HepG2 (cell line): ENCODE data around the gene SLC15A2. TPM values are rescaled to one million over a fixed set of nuclear protein-coding genes. Genes with fewer than 3 reads are reported as not detected.

Experiments
- ATAC-seq: fragments of 200-7000 bp; cut with Tn5 transposase; 3 replicates; pipeline ENCODE4 v1.9.1; 2020; ENCODE audit warnings: mild to moderate bottlenecking, moderate library complexity
- BruUV-seq: library from RNA; stranded (reverse); fragments of 400-500 nt; replicated peaks from 2 replicates; lab custom pipeline; 2021; lab: Mats Ljungman, UMichigan
- CTCF ChIA-PET: fragments of 300-600 bp; formaldehyde crosslinking; extraction: SDS; loops from one replicate; lab custom pipeline; 2021; ENCODE audit warnings: low total read pairs, inconsistent platforms, low intra/inter-chr PET ratio; lab: Yijun Ruan, JAX
- POLR2A ChIA-PET: fragments of 350-600 bp; sonication (Branson Sonifier 250); formaldehyde crosslinking; loops from one replicate; lab custom pipeline; 2020; ENCODE audit warnings: antibody characterized with exemption, inconsistent platforms; lab: Yijun Ruan, JAX
- DNase-seq: peaks from one replicate; pipeline ENCODE4 v3.0.0-alpha.2; 2015; ENCODE audit warnings: low spot score
- FAIRE-seq: peaks from 3 replicates; lab custom pipeline; 2011; peaks lifted over from hg19 to GRCh38; lab: Jason Lieb, UNC
- H2AFZ ChIP-seq: one replicate; pipeline ENCODE4 v1.6.1; 2011; ENCODE audit warnings: low read length, inconsistent platforms
- H3K27ac ChIP-seq: fragments of 300-600 bp; 3 replicates; pipeline ENCODE4 v1.8.0; 2011; ENCODE audit warnings: mixed run types, mild to moderate bottlenecking, mixed read lengths, low read length, inconsistent platforms; ENCODE audit not compliant: insufficient read depth; ENCODE audit errors: extremely low read length
- H3K27me3 ChIP-seq, 2 experiments: fragments of 200-600 bp in 1 of 2; 2 replicates in 1 of 2; 3 replicates in 1 of 2; pipeline versions ENCODE4 v1.6.0 to v1.8.0; 2011; ENCODE audit warnings: low read length in 2 of 2, mild to moderate bottlenecking in 2 of 2, moderate library complexity in 2 of 2, inconsistent platforms in 1 of 2; ENCODE audit not compliant: insufficient read depth in 2 of 2, control insufficient read depth in 1 of 2
- H3K36me3 ChIP-seq, 2 experiments: fragments of 200-600 bp in 1 of 2; replicated peaks in 1 of 2; 2 replicates in 1 of 2; 3 replicates in 1 of 2; pipeline versions ENCODE4 v1.5.1 to v1.8.0; 2011; ENCODE audit warnings: low read length in 2 of 2, inconsistent platforms in 1 of 2; ENCODE audit not compliant: insufficient read depth in 2 of 2, control insufficient read depth in 1 of 2
- H3K4me1 ChIP-seq: 2 replicates; pipeline ENCODE4 v1.5.1; 2012; ENCODE audit warnings: low read length, inconsistent platforms; ENCODE audit not compliant: insufficient read depth
- H3K4me2 ChIP-seq: 2 replicates; pipeline ENCODE4 v1.6.0; 2011; ENCODE audit warnings: low read depth, low read length, inconsistent platforms
- H3K4me3 ChIP-seq, 3 experiments: fragments of 200-600 bp in 1 of 3; sonication (generic), shearing (Covaris generic) in 1 of 3; replicated peaks in 1 of 3; 2 replicates each; pipeline ENCODE4 v1.5.1; 2011 to 2016; ENCODE audit warnings: low read length in 3 of 3, inconsistent platforms in 2 of 3, low read depth in 2 of 3, mild to moderate bottlenecking in 2 of 3, control low read depth in 1 of 3, mixed read lengths in 1 of 3; ENCODE audit not compliant: insufficient read depth in 1 of 3
- H3K79me2 ChIP-seq: one replicate; pipeline ENCODE4 v1.6.1; 2011; ENCODE audit warnings: low read length, inconsistent platforms; ENCODE audit not compliant: insufficient read depth
- H3K9ac ChIP-seq: 2 replicates; pipeline ENCODE4 v1.6.0; 2011; ENCODE audit warnings: mild to moderate bottlenecking, low read depth, low read length, inconsistent platforms; ENCODE audit not compliant: insufficient read depth
- H3K9me3 ChIP-seq: 2 replicates; pipeline ENCODE4 v1.5.1; 2012; ENCODE audit warnings: mild to moderate bottlenecking, low read length
- H4K20me1 ChIP-seq: 2 replicates; pipeline ENCODE4 v1.6.0; 2011; ENCODE audit warnings: inconsistent platforms, mild to moderate bottlenecking, low read length, moderate library complexity; ENCODE audit not compliant: insufficient read depth
- CCDC6 ChIP-seq: sonication (generic); formaldehyde crosslinking; IDR thresholded peaks from 2 replicates; pipeline ENCODE4 v1.8.1; 2022; ENCODE audit warnings: mild to moderate bottlenecking, missing genetic modification reagents, moderate library complexity
- CREM ChIP-seq, 2 experiments: sonication (generic) in 1 of 2; formaldehyde crosslinking in 1 of 2; IDR thresholded peaks; 2 replicates each; pipeline versions ENCODE4 v1.4.0 to v1.6.1; 2016 to 2020; ENCODE audit warnings: antibody characterized with exemption in 1 of 2, mild to moderate bottlenecking in 1 of 2, missing genetic modification reagents in 1 of 2
- ESRRA ChIP-seq: sonication (generic); formaldehyde crosslinking; IDR thresholded peaks from 2 replicates; pipeline ENCODE4 v1.5.1; 2020; ENCODE audit warnings: mild to moderate bottlenecking, low read depth, missing genetic modification reagents
- MAX ChIP-seq: IDR thresholded peaks from 2 replicates; pipeline ENCODE4 v1.6.1; 2012; ENCODE audit warnings: inconsistent platforms
- MIER2 ChIP-seq: IDR thresholded peaks from 2 replicates; pipeline ENCODE4 v1.6.1; 2016; ENCODE audit warnings: missing biosample characterization, missing genetic modification reagents
- PCBP2 ChIP-seq: fragments of 200-400 bp; formaldehyde crosslinking; optimal IDR thresholded peaks from 2 replicates; pipeline ENCODE3; 2018; ENCODE audit warnings: low read length, low read depth; ENCODE audit not compliant: poor library complexity, severe bottlenecking
- PTBP1 ChIP-seq: fragments of 200-400 bp; formaldehyde crosslinking; IDR thresholded peaks from 2 replicates; pipeline ENCODE4 v1.6.1; 2018; ENCODE audit warnings: low read length, low read depth; ENCODE audit not compliant: poor library complexity, severe bottlenecking
- RBAK ChIP-seq: sonication (generic); formaldehyde crosslinking; IDR thresholded peaks from 2 replicates; pipeline ENCODE4 v1.5.1; 2020; ENCODE audit warnings: mild to moderate bottlenecking, missing genetic modification reagents
- SATB2 ChIP-seq: sonication (generic); formaldehyde crosslinking; IDR thresholded peaks from 2 replicates; pipeline ENCODE4 v1.5.0; 2020; ENCODE audit warnings: missing genetic modification reagents
- TOPORS ChIP-seq: sonication (generic); formaldehyde crosslinking; IDR thresholded peaks from 2 replicates; pipeline ENCODE4 v1.8.0; 2023; ENCODE audit warnings: mild to moderate bottlenecking, missing genetic modification reagents
- ZNF205 ChIP-seq: IDR thresholded peaks from 2 replicates; pipeline ENCODE4 v1.6.1; 2018; ENCODE audit warnings: missing biosample characterization, missing genetic modification reagents
- ZNF230 ChIP-seq: sonication (generic); formaldehyde crosslinking; IDR thresholded peaks from 2 replicates; pipeline ENCODE4 v1.4.0; 2020; ENCODE audit warnings: mild to moderate bottlenecking, missing genetic modification reagents
- ZNF34 ChIP-seq: sonication (generic); formaldehyde crosslinking; IDR thresholded peaks from 2 replicates; pipeline ENCODE4 v1.4.0; 2020; ENCODE audit warnings: mild to moderate bottlenecking, missing genetic modification reagents, borderline replicate concordance
- ZNF615 ChIP-seq: sonication (generic); formaldehyde crosslinking; IDR thresholded peaks from 2 replicates; pipeline ENCODE4 v1.5.0; 2020; ENCODE audit warnings: mild to moderate bottlenecking, missing genetic modification reagents, borderline replicate concordance
- ZSCAN9 ChIP-seq: IDR thresholded peaks from 2 replicates; pipeline ENCODE4 v1.6.1; 2016; ENCODE audit warnings: borderline replicate concordance
- WGBS: methylation state at CpG from one replicate; pipeline ENCODE4 v1.1.6; 2017; ENCODE audit warnings: low lambda C conversion rate; 5-methylcytosine and 5-hydroxymethylcytosine counted together
- in situ Hi-C: cut with HindIII; loops from 2 replicates; pipeline ENCODE4 v1.10.0; 2017; ENCODE audit warnings: low pct_unique_long_range_greater_than_20kb; ENCODE audit not compliant: extremely low pct_ligation_motif_present
- intact Hi-C: fragments of 100-400 bp; cut with micrococcal nuclease; formaldehyde crosslinking; loops from one replicate; pipeline ENCODE4 v1.10.0; 2022; ENCODE audit not compliant: unreplicated experiment
- polyA plus RNA-seq, 8 experiments: library from polyadenylated mRNA; depleted of rRNA in 3 of 8; stranded (reverse) in 7 of 8; unstranded in 1 of 8; fragments of >200 nt; fragmentation: Illumina TruSeq in 4 of 8; extraction: Trizol in 4 of 8; gene quantifications; 2 replicates each; pipeline versions ENCODE4 v1.2.1 to v1.2.3, GENCODE V29; 2011 to 2016; ENCODE audit warnings: low read depth in 4 of 8, missing spikeins in 1 of 8, mixed read lengths in 1 of 8; ENCODE audit not compliant: insufficient read depth in 1 of 8
- total RNA-seq, 5 experiments: library from RNA; depleted of rRNA; stranded (reverse); fragments of >200 nt; fragmentation: Illumina TruSeq; extraction: Trizol; gene quantifications; 2 replicates each; pipeline ENCODE4 v1.2.3, GENCODE V29; 2016; ENCODE audit warnings: low read depth in 1 of 5
- TF ChIP-seq, protein P1 (sequence below): IDR thresholded peaks from 2 replicates; pipeline ENCODE4 v1.6.1; 2016; ENCODE audit warnings: low read depth, missing genetic modification reagents, missing compliant biosample characterization

The SLC15A2 gene
- total and polyA plus RNA-seq, 2 of the 13 experiments (the other 11 are each of a cell fraction or from before 2014, with no cell fraction given) = 1.0 to 1.4 TPM

GRCh38 chr3:121957674-121958415, 63.6 kb downstream of the SLC15A2 start:
- ATAC-seq = no peak
- WGBS = 51% methylated on average over 2 of the region's 2 CpGs
- no peak overlapping the region for H3K27ac ChIP-seq
- H2AFZ ChIP-seq = no peak overlapping the region
- H3K79me2 ChIP-seq = no peaks in the 10 kb centered on the region
- CTCF ChIA-PET = no interaction called here
- H3K36me3 ChIP-seq = no peaks in the 10 kb centered on the region
- BruUV-seq = no TSS peak
- no peaks in the 10 kb centered on the region for H4K20me1 ChIP-seq
- no peaks in the 10 kb centered on the region for H3K27me3 ChIP-seq
- POLR2A ChIA-PET = no interaction called here
- no peaks in the 10 kb centered on the region for H3K4me1 ChIP-seq
- TF ChIP-seq, protein P1, sequence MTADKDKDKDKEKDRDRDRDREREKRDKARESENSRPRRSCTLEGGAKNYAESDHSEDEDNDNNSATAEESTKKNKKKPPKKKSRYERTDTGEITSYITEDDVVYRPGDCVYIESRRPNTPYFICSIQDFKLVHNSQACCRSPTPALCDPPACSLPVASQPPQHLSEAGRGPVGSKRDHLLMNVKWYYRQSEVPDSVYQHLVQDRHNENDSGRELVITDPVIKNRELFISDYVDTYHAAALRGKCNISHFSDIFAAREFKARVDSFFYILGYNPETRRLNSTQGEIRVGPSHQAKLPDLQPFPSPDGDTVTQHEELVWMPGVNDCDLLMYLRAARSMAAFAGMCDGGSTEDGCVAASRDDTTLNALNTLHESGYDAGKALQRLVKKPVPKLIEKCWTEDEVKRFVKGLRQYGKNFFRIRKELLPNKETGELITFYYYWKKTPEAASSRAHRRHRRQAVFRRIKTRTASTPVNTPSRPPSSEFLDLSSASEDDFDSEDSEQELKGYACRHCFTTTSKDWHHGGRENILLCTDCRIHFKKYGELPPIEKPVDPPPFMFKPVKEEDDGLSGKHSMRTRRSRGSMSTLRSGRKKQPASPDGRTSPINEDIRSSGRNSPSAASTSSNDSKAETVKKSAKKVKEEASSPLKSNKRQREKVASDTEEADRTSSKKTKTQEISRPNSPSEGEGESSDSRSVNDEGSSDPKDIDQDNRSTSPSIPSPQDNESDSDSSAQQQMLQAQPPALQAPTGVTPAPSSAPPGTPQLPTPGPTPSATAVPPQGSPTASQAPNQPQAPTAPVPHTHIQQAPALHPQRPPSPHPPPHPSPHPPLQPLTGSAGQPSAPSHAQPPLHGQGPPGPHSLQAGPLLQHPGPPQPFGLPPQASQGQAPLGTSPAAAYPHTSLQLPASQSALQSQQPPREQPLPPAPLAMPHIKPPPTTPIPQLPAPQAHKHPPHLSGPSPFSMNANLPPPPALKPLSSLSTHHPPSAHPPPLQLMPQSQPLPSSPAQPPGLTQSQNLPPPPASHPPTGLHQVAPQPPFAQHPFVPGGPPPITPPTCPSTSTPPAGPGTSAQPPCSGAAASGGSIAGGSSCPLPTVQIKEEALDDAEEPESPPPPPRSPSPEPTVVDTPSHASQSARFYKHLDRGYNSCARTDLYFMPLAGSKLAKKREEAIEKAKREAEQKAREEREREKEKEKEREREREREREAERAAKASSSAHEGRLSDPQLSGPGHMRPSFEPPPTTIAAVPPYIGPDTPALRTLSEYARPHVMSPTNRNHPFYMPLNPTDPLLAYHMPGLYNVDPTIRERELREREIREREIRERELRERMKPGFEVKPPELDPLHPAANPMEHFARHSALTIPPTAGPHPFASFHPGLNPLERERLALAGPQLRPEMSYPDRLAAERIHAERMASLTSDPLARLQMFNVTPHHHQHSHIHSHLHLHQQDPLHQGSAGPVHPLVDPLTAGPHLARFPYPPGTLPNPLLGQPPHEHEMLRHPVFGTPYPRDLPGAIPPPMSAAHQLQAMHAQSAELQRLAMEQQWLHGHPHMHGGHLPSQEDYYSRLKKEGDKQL (CRISPR knock-in tag) = no peak
- TF ChIP-seq ZNF205 (CRISPR knock-in tag) (no peak), SATB2 (CRISPR knock-in tag) (no peak), MIER2 (CRISPR knock-in tag) (no peak), MAX (no peak), PTBP1 (no peak), TOPORS (CRISPR knock-in tag) (no peak), ZNF34 (CRISPR knock-in tag) (no peak), CREM (IDR thresholded peaks at IDR 0.05) (no peak), CREM (CRISPR knock-in tag; IDR thresholded peaks at IDR 0.05) (no peak), ZSCAN9 (CRISPR knock-in tag) (no peak), PCBP2 (no peak), RBAK (CRISPR knock-in tag) (no peak), CCDC6 (CRISPR knock-in tag) (no peak), ZNF615 (CRISPR knock-in tag) (no peak), ESRRA (no peak), ZNF230 (CRISPR knock-in tag) (no peak)
- TF ChIP-seq, all 625 proteins: peak for 0
- FAIRE-seq (no peak), DNase-seq (no peak)
- Histone ChIP-seq H3K4me2 (no peak overlapping the region), H3K9me3 (no peaks in the 10 kb centered on the region), H3K9ac (no peak overlapping the region), H3K4me3 (no peak overlapping the region)
- intact Hi-C loops (no loop called here), in situ Hi-C loops (no loop called here)
